H1 (cell line): Measurements from ENCODE around the gene HYAL4. TPM values are rescaled to one million over a fixed set of nuclear protein-coding genes. Genes with fewer than 3 reads are reported as not detected.
A peak's percentile ranks its signal among the peaks of the same experiment; 100 is the strongest.

ENCODE experiments used
- CTCF ChIA-PET: fragments of 300-600 bp; sonication (Branson Sonifier 250); formaldehyde crosslinking; loops from one replicate; lab custom pipeline; 2021; ENCODE audit not compliant: partially characterized antibody; lab: Charles Lee
- POLR2A ChIA-PET: fragments of 300-600 bp; sonication (Branson Sonifier 250); formaldehyde crosslinking; loops from one replicate; lab custom pipeline; 2021; ENCODE audit warnings: inconsistent platforms; ENCODE audit not compliant: partially characterized antibody; lab: Charles Lee
- DNase-seq, 2 experiments: peaks; one replicate each; pipeline versions ENCODE4 v3.0.0 to v3.0.0-alpha.2; 2010 to 2022; ENCODE audit warnings: low spot score in 2 of 2, low read depth in 1 of 2, mixed read lengths in 1 of 2
- FAIRE-seq: peaks from 2 replicates; lab custom pipeline; 2011; peaks lifted over from hg19 to GRCh38; lab: Jason Lieb, UNC
- H2AFZ ChIP-seq: 2 replicates; pipeline ENCODE4 v1.8.1; 2012; ENCODE audit warnings: low read length, inconsistent platforms
- H2AK5ac ChIP-seq: 2 replicates; pipeline ENCODE4 v1.6.1; 2013; ENCODE audit warnings: low read depth, low read length
- H2BK120ac ChIP-seq: replicated peaks from 2 replicates; pipeline ENCODE3; 2013; ENCODE audit warnings: low read depth, low read length, inconsistent platforms
- H2BK12ac ChIP-seq: 2 replicates; pipeline ENCODE4 v1.6.1; 2013; ENCODE audit warnings: low read depth, low read length
- H2BK15ac ChIP-seq: 2 replicates; pipeline ENCODE4 v1.6.1; 2013; ENCODE audit warnings: low read length
- H2BK20ac ChIP-seq: 2 replicates; pipeline ENCODE4 v1.6.1; 2013; ENCODE audit warnings: low read length
- H2BK5ac ChIP-seq: 2 replicates; pipeline ENCODE4 v1.6.1; 2013; ENCODE audit warnings: low read depth, low read length
- H3K14ac ChIP-seq: 2 replicates; pipeline ENCODE4 v1.6.1; 2013; ENCODE audit warnings: inconsistent platforms; ENCODE audit not compliant: insufficient read length
- H3K18ac ChIP-seq: 2 replicates; pipeline ENCODE4 v1.6.1; 2013; ENCODE audit warnings: low read length; ENCODE audit errors: extremely low read depth
- H3K23ac ChIP-seq: 2 replicates; pipeline ENCODE4 v1.6.1; 2013; ENCODE audit warnings: inconsistent platforms; ENCODE audit not compliant: insufficient read length
- H3K23me2 ChIP-seq: 2 replicates; pipeline ENCODE4 v1.6.1; 2013; ENCODE audit warnings: low read depth, low read length
- H3K27ac ChIP-seq: 2 replicates; pipeline ENCODE4 v1.6.1; 2011; ENCODE audit warnings: low read depth, low read length, inconsistent platforms
- H3K27me3 ChIP-seq, 4 experiments: replicated peaks in 1 of 4; 1 replicate in 1 of 4; 2 replicates in 3 of 4; pipeline versions ENCODE4 v1.6.1 to v1.8.1; 2011 to 2013; ENCODE audit warnings: low read length in 3 of 4, mild to moderate bottlenecking in 3 of 4, inconsistent platforms in 2 of 4, mixed read lengths in 2 of 4, moderate library complexity in 1 of 4; ENCODE audit not compliant: control insufficient read depth in 3 of 4, insufficient read depth in 3 of 4; ENCODE audit errors: extremely low read depth in 1 of 4
- H3K36me3 ChIP-seq, 4 experiments: 2 replicates each; pipeline versions ENCODE4 v1.6.1 to v1.8.1; 2011 to 2013; ENCODE audit warnings: mild to moderate bottlenecking in 4 of 4, low read length in 3 of 4, moderate library complexity in 2 of 4, control low read depth in 1 of 4, inconsistent platforms in 1 of 4; ENCODE audit not compliant: insufficient read depth in 4 of 4, control insufficient read depth in 2 of 4
- H3K4ac ChIP-seq: replicated peaks from 2 replicates; pipeline ENCODE3; 2013; ENCODE audit warnings: low read length, low read depth, mixed read lengths, inconsistent platforms; ENCODE audit not compliant: insufficient read length
- H3K4me1 ChIP-seq, 4 experiments: replicated peaks in 1 of 4; 1 replicate in 1 of 4; 2 replicates in 3 of 4; pipeline versions ENCODE4 v1.6.1 to v1.8.1; 2011 to 2013; ENCODE audit warnings: low read length in 3 of 4, inconsistent platforms in 2 of 4, mixed read lengths in 1 of 4; ENCODE audit not compliant: insufficient read depth in 4 of 4, control insufficient read depth in 3 of 4
- H3K4me2 ChIP-seq, 2 experiments: 2 replicates each; pipeline versions ENCODE4 v1.6.1 to v1.8.1; 2011 to 2013; ENCODE audit warnings: low read depth in 2 of 2, low read length in 2 of 2, control low read depth in 1 of 2, inconsistent platforms in 1 of 2, mild to moderate bottlenecking in 1 of 2; ENCODE audit not compliant: insufficient read depth in 1 of 2
- H3K4me3 ChIP-seq, 4 experiments: fragments of 200-600, 300-600 bp in 1 of 4; sonication (generic), shearing (Covaris generic), sonication (Bioruptor Twin) in 1 of 4; 2 replicates each; pipeline versions ENCODE4 v1.5.1 to v1.8.1; 2011 to 2016; ENCODE audit warnings: low read length in 4 of 4, low read depth in 3 of 4, control low read depth in 2 of 4, inconsistent platforms in 2 of 4, mild to moderate bottlenecking in 2 of 4, mixed read lengths in 1 of 4, moderate library complexity in 1 of 4; ENCODE audit not compliant: insufficient read depth in 2 of 4; ENCODE audit errors: extremely low read depth in 1 of 4
- H3K56ac ChIP-seq: replicated peaks from 2 replicates; pipeline ENCODE3; 2013; ENCODE audit warnings: low read depth, mild to moderate bottlenecking, mixed read lengths, low read length, inconsistent platforms; ENCODE audit not compliant: insufficient read length
- H3K79me1 ChIP-seq: 2 replicates; pipeline ENCODE4 v1.6.1; 2013; ENCODE audit warnings: low read depth, low read length, control low read depth
- H3K79me2 ChIP-seq, 2 experiments: 2 replicates each; pipeline versions ENCODE4 v1.6.1 to v1.8.1; 2012 to 2013; ENCODE audit warnings: low read length in 2 of 2, mild to moderate bottlenecking in 2 of 2, inconsistent platforms in 1 of 2; ENCODE audit not compliant: insufficient read depth in 2 of 2, control insufficient read depth in 1 of 2
- H3K9ac ChIP-seq, 4 experiments: replicated peaks in 1 of 4; 1 replicate in 1 of 4; 2 replicates in 3 of 4; pipeline versions ENCODE4 v1.6.1 to v1.8.1; 2011 to 2013; ENCODE audit warnings: low read depth in 3 of 4, low read length in 3 of 4, control low read depth in 2 of 4, mild to moderate bottlenecking in 2 of 4, moderate library complexity in 2 of 4, inconsistent platforms in 1 of 4; ENCODE audit errors: extremely low read depth in 1 of 4
- H3K9me3 ChIP-seq, 2 experiments: 2 replicates each; pipeline versions ENCODE4 v1.6.1 to v1.8.1; 2012 to 2013; ENCODE audit warnings: mild to moderate bottlenecking in 2 of 2, moderate library complexity in 2 of 2, control low read depth in 1 of 2, inconsistent platforms in 1 of 2, low read depth in 1 of 2, low read length in 1 of 2, mixed read lengths in 1 of 2; ENCODE audit not compliant: insufficient read depth in 2 of 2
- H4K20me1 ChIP-seq, 2 experiments: replicated peaks in 1 of 2; 2 replicates each; pipeline versions ENCODE3 to v1.8.1; 2011 to 2013; ENCODE audit warnings: inconsistent platforms in 2 of 2, low read length in 2 of 2, mild to moderate bottlenecking in 1 of 2; ENCODE audit not compliant: insufficient read depth in 2 of 2, control insufficient read depth in 1 of 2
- H4K5ac ChIP-seq: 2 replicates; pipeline ENCODE4 v1.6.1; 2013; ENCODE audit warnings: low read length, low read depth, mixed read lengths, inconsistent platforms; ENCODE audit not compliant: insufficient read length
- H4K8ac ChIP-seq: 2 replicates; pipeline ENCODE4 v1.8.0; 2013; ENCODE audit warnings: mild to moderate bottlenecking, moderate library complexity, low read length, inconsistent platforms; ENCODE audit not compliant: insufficient read depth; ENCODE audit errors: extremely low read depth
- H4K91ac ChIP-seq: replicated peaks from 2 replicates; pipeline ENCODE3; 2013; ENCODE audit warnings: low read length, mixed read lengths, inconsistent platforms; ENCODE audit not compliant: insufficient read length
- KDM1A ChIP-seq: fragments of 200-600, 300-600 bp; sonication (generic); IDR thresholded peaks from 2 replicates; pipeline ENCODE4 v1.7.1; 2016; ENCODE audit warnings: mild to moderate bottlenecking, low read length, borderline replicate concordance
- RBBP5 ChIP-seq: IDR thresholded peaks from 2 replicates; pipeline ENCODE4 v1.7.1; 2012; ENCODE audit warnings: low read depth, mild to moderate bottlenecking, inconsistent platforms, low read length, moderate library complexity, borderline replicate concordance
- polyA plus RNA-seq, 7 experiments: library from polyadenylated mRNA; depleted of rRNA in 3 of 7; stranded (reverse) in 5 of 7; unstranded in 2 of 7; fragments of >200 nt in 5 of 7; fragments of 200-250 nt in 2 of 7; gene quantifications; 1 replicate in 5 of 7; 2 replicates in 1 of 7; 4 replicates in 1 of 7; pipeline versions ENCODE4 v1.2.1 to v1.2.3, GENCODE V29; 2011 to 2013; ENCODE audit warnings: missing spikeins in 2 of 7, mixed read lengths in 2 of 7
- total RNA-seq: library from RNA; stranded (reverse); fragmentation: NEBNext Ultra II Directional; extraction: Animal tissue kit (Norgen Biotek cat#: 25700); gene quantifications from 2 replicates; pipeline ENCODE4 v1.2.1, GENCODE V29; 2021

The HYAL4 gene
- total and polyA plus RNA-seq, 2 of the 8 experiments (the other 6 are each of a cell fraction or from before 2014, with no cell fraction given), result not detected

DNA sequence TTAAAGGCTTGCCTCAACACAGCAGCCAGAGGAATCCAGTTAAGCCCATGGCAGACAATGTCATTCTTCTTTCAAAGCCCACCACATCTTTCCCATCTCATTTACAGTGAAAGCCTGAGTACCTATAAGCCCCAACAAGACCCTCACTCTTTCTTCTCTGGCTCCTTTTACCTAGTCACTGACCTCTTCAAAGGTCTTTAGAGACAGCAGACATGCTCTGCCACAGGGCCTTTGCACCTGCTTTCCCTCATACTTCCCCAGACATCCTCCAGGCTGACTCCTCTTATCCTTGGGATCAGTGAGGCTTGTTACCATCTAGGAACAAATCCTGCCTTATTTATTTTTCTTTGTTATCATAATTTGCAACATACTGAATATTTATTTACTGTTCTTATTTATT, 17.8 kb downstream of the HYAL4 start:
- Histone ChIP-seq H3K27me3 (no peaks in the 10 kb centered on the region), H2AFZ (no peak overlapping the region), H3K4me1 (peaks cover 0 to 2% (median 1%) of the 10 kb centered on the region in 4 experiments; a peak in 1 of 7 replicates), H3K79me2 (no peaks in the 10 kb centered on the region), H3K4me2 (no peak overlapping the region), H3K4me3 (no peak overlapping the region), H3K14ac (no peak overlapping the region), H4K5ac (no peak overlapping the region), H3K27ac (no peak overlapping the region), H3K36me3 (no peaks in the 10 kb centered on the region), H2BK15ac (no peak overlapping the region), H2BK5ac (no peak overlapping the region), H4K8ac (no peak overlapping the region), H3K9ac (no peak overlapping the region), H4K91ac (no peak overlapping the region), H2BK120ac (no peak overlapping the region), H3K23ac (no peak overlapping the region), H4K20me1 (no peaks in the 10 kb centered on the region), H3K18ac (no peak overlapping the region), H3K56ac (no peak overlapping the region), H3K4ac (no peak overlapping the region), H2BK20ac (no peak overlapping the region), H3K23me2 (no peaks in the 10 kb centered on the region), H2AK5ac (no peak overlapping the region), H2BK12ac (no peak overlapping the region), H3K9me3 (0 out of 4 replicates have a peak, but pooled peaks cover 3% of the 10 kb centered on the region in 2 experiments), H3K79me1 (no peaks in the 10 kb centered on the region)
- TF ChIP-seq RBBP5 (no peak), KDM1A (peak; percentile 87; the same call in 1 of the 2 replicates)
- no peak for FAIRE-seq
- DNase-seq, result no peak
- CTCF ChIA-PET, result no interaction called here
- POLR2A ChIA-PET, result no interaction called here
